ENCODE data around the gene KDR.

DNA sequence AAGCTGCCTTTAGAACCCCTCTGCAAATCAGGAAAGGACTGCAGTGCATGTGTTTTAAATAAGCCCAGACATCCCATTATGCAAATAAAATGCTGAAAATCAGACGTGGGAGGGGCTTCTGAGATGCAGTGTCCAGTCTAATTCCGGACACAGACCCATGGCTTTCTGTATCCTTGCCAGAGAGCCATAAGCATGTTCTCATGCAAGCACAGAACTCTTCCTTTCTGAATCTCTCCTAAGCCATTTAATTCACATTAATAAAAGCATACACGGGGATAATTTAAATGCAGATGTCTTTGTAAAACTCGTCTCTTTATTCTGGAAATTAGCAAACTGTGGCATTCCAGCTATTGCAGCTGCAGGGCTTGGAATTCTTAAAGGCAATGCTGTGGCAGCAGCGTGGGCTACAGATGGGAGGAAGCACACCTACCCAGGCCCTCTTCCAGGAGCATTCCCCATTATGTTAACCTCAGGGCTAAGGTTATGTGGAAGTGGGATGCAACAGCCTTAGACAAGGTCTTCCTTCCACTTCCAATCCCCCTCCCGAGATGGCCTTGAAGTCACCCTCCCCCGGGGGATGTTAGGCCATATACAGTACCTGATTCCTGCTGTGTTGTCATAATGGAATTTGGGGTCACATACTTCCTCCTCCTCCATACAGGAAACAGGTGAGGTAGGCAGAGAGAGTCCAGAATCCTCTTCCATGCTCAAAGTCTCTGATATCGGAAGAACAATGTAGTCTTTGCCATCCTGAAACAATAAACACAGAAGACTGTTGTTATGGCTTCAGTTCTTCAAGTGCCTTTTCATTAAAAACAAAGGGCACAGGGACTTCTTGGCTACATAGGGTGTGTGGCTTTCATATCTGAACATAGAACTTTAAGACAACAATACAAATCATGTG, 38.1 kb downstream of the KDR start:
- TF ChIP-seq POLR2A (IDR thresholded peaks at IDR 0.05) = no peak
- TF ChIP-seq, protein P1, sequence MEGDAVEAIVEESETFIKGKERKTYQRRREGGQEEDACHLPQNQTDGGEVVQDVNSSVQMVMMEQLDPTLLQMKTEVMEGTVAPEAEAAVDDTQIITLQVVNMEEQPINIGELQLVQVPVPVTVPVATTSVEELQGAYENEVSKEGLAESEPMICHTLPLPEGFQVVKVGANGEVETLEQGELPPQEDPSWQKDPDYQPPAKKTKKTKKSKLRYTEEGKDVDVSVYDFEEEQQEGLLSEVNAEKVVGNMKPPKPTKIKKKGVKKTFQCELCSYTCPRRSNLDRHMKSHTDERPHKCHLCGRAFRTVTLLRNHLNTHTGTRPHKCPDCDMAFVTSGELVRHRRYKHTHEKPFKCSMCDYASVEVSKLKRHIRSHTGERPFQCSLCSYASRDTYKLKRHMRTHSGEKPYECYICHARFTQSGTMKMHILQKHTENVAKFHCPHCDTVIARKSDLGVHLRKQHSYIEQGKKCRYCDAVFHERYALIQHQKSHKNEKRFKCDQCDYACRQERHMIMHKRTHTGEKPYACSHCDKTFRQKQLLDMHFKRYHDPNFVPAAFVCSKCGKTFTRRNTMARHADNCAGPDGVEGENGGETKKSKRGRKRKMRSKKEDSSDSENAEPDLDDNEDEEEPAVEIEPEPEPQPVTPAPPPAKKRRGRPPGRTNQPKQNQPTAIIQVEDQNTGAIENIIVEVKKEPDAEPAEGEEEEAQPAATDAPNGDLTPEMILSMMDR (IDR thresholded peaks at IDR 0.05) = no peak
